HG03280 (cell line): ENCODE results near the gene TMEM256.
"Not testable (repeated sequence)": the region's sequence is repeated elsewhere in the genome, so short reads cannot be mapped to it uniquely, and the experiment has no call there.

Source experiments
- ATAC-seq: cut with Tn5 transposase; IDR thresholded peaks from one replicate; pipeline ENCODE4 v1.9.1; 2021; ENCODE audit warnings: mild to moderate bottlenecking, moderate library complexity; ENCODE audit not compliant: unreplicated experiment

The TMEM256 gene

DNA sequence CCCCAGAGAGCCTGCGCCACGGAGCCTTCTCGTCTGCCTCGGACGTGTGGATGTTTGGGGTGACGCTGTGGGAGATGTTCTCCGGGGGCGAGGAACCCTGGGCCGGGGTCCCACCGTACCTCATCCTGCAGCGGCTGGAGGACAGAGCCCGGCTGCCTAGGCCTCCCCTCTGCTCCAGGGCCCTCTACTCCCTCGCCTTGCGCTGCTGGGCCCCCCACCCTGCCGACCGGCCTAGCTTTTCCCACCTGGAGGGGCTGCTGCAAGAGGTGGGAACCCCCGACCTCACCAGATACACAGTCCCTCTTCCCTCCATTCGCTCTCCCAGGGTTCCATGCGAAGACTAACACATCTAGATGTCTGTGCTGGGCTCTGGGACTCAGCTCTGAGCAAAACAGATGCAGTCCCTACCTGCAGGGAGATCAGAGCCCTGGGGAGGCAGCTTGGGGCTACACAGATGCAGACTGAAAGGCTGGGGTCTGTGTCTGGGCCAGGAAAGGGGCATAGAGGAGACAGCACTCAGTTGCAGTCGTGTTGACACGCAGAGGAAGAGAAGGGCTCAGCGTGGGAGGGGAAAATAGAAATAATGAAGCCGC lies 19.3 kb downstream of the TMEM256 start:
- ATAC-seq = no peak

DNA sequence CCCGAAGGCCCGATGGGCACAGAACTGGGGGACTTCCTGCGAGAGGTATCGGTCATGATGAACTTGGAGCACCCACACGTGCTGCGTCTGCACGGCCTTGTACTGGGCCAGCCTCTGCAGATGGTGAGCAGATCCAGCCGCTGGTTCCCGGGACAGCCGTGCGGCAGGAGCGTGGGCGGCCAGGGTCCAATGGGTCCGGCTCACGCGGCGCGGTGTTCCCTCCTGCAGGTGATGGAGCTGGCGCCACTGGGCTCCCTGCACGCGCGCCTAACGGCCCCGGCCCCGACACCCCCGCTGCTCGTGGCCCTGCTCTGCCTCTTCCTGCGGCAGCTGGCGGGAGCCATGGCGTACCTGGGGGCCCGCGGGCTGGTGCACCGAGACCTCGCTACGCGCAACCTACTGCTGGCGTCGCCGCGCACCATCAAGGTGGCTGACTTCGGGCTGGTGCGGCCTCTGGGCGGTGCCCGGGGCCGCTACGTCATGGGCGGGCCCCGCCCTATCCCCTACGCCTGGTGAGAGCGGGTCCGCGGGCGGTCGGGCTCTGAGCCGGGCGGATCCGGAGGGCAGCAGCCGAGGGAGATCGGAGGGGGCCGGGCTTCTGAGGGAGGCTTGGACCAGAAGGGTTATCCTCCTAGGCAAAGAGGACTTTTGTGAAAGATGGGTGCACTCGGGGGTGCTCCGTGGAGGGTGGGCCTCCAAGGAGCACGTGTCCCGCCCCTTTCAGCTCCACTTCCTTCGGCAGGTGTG lies 20.0 kb downstream of the TMEM256 start:
- ATAC-seq = peak; percentile 84

DNA sequence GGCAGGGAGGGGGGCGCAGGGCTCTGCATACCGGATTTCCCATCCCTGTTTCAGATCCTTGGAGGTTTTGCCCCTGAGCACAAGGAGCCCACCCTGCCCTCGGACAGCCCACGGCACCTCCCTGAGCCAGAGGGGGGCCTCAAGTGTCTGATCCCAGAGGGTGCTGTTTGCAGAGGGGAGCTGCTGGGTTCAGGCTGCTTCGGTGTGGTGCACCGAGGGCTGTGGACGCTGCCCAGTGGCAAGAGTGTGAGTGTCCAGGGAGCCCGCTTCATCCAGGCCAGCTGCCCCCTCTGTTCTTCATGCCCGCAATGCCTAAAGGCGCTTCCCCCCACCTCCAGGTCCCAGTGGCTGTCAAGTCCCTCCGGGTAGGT lies 20.5 kb downstream of the TMEM256 start:
- ATAC-seq = no peak

DNA sequence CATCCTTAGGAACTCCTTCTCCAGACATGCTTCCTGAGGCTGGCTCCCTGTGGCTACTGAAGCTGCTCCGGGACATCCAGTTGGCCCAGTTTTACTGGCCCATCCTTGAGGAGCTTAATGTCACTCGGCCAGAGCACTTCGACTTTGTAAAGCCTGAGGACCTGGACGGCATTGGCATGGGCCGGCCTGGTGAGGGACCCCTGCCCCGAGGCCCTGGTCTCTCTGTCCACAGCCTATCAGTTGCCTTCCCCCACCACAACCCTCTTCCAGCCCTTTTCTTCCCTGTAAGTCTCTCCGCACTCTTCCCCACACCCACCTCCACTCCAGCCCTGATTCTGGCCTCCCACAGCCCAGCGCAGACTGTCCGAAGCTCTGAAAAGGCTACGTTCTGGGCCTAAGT lies 21.0 kb downstream of the TMEM256 start:
- ATAC-seq = no peak

DNA sequence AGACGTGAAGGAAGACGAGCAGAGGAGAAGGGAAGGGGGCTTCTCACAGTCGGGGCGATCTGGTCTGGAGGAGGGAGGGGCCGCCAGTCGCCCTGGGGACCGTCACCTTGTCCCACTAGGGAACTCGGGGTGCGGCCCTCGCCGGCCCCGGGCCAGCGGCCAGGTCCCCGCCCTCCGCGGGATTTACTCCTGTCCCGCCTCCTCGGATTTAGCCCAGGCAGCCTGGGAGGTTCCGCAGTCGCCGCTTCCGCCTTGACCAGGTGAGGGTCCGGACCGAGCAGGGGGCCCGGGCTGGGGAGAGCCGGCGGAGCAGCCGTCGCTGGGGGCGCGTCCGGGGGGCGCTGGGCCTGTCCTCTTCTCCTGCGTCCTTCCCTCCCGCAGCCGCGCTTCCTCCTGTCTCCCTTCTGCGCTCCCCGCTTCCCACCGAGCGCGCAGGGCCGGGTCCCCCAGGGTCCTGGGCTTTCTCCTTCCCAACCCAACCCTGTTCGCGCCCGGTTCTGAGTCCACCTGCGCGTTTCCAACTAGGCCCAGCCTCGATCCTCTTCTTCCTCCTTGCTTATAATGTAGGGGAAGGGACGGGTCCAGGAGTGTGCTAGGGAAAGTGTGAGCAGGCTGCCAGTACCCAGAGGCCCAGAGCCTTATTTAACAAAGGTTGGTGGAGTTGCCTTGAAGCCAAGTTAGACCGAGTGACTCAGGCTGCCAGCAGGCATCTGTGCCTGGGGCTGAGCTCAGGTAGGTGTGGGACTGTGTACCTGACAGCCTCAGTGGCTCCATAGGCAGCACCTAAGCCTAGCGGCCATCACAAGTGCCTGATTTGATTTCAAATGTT lies 22.8 kb downstream of the TMEM256 start, which contains the start of gene TNK1:
Gene TNK1, plus strand, starts transcription at position 235 of the 829 bp plus-strand sequence. CDS start 1,838 bp downstream, outside the sequence.
- ATAC-seq = no peak

DNA sequence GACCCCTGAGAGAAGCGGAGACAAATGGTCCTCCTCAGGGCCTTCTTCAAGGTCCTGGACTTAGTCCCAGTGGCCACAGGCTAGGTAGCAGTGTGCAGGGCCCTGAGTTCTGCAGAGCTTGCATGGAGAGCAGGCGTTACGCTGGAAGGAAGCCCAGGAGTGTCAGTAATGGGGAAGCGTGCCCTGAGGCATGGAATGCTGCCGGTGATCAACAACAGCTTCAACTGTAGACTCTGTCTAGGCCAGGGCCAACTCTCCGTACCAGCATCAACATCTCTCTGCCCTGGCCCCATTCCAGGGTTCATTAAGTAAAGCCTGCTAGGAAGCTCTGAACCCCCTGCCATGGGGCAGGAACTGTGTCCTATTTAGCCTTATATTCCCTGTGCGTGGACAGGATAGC lies 23.6 kb downstream of the TMEM256 start:
- no peak for ATAC-seq

DNA sequence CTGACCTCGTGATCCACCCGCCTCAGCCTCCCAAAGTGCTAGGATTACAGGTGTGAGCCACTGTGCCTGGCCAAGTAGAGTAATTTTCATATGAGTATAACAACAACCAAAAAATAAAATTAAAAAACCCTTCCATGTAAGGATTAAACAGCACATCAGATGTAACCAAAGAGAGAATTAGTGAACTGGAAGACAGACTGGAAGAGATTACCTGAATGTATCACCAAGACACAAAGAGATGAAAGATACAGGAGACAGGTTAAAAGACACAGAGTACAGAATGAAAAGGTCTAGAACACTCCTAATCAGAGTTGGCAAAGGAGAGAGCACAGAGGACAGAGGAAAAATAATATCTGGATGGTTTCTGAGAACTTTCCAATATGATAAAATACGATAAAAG lies 24.8 kb downstream of the TMEM256 start:
- no peak for ATAC-seq

DNA sequence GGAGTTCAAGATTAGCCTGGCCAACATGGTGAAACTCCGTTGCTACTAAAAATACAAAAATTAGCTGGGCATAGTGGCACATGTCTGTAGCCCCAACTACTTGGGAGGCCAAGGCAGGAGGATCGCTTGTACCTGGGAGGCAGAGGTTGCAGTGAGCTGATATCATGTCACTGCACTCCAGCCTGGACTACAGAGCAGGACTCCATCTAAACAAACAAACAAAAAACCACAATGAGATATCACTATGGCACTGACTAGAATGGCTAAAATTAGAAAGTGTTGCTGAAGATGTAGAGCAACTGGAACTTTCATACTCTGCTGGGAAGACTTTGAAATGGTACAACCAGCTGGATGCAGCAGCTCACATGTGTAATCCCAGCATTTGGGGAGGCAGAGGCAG lies 29.5 kb downstream of the TMEM256 start:
- ATAC-seq = no peak

DNA sequence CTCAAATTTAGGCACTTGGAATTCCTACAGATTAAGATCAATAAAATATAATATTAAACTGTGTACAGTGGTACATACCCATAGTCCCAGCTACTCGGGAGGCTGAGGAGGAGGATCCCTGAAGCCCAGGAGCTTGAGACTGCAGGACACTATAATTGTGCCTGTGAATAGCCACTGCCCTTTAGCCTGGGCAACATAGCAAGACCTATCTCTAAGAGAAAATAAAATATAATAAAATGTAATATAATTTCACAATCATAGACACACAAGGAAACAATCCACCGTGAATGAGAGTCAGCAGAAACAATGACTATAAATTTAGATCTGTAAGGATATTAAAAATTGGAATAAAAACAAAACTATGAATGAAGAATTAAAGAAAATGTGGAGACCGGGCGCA lies 33.0 kb downstream of the TMEM256 start:
- ATAC-seq = no peak

DNA sequence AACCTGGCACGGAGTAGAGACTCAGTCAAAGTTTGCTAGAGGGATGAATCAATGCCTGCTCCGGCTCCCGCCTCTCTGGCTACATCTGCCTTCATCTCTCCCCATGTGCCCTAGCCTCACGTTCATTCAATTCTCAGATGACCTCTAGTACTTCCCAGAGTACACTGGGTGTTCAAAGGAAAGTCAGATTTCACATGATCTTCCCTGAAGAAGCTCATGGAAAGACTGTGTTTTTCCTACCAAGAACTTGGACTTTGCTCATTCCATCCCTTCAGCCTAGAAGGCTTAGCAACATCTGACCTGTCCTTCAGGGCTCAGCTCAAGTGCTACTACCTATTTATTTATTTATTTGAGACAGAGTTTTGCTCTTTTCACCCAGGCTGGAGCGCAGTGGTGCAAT lies 34.1 kb downstream of the TMEM256 start:
- no peak for ATAC-seq

DNA sequence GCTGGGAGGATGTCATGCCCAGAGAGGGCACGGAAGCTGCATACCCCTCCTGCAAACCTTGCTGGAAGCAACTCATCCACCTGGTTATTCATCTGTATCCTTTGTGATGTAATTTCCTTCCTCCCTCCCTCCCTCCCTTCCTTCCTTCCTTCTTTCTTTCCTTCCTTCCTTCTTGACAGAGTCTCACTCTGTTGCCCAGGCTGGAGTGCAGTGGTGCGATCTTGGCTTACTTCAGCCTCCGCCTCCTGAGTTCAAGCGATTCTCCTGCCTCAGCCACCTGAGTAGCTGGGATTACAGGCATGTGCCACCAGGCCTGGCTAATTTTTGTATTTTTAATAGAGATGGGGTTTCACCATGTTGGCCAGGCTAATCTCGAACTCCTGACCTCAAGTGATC lies 35.3 kb downstream of the TMEM256 start:
- not testable (repeated sequence) for ATAC-seq

DNA sequence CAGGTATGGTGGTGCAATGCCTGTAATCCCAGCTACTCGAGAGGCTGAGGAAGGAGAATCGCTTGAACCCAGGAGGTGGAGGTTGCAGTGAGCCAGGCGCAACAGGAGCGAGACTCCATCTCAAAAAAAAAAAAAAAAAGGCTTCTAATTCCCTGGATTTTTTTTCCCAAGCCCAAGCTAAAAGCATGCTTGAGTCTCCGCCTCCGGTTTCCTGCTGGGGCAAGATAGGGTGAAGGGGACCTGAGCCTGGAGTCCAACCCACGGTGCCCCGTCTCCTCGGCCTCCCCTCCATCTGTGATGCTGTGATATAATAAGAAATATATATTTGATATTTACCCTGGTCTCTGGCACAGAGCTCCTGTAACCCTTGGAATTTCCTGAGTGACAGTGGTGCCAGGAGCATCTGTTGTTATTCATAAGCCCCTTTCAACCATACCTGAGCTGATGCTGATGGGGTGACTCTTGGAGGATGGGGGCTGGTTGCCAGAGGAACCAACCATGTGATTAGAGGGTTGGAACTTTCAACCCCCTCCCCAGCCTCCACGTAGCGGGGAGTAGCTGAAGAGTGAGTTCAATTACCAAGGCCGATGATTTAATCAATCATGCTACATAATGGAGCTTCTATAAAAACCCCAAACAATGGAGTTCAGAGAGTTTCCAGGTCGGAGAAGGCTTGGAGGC lies 35.8 kb downstream of the TMEM256 start:
- ATAC-seq = no peak

DNA sequence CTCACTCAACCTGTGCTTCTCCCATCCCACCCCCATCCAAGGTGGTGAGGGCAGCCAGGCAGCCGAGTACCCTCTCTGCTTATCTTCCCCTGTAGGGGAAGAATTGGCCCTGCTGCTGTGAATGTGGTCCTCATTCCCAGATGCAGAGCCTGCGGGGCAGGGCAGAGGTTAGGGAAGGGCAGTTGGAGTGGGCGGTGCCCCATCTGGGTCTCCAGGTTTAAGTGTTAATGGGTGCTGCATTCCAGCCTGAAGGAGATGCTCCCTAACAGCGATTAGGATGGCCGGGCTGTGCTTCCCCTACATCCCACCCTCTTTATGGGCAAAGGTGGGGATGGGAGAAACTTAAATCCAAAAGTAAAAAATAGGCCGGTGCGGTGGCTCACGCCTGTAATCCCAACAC lies 36.8 kb downstream of the TMEM256 start:
- no peak for ATAC-seq

DNA sequence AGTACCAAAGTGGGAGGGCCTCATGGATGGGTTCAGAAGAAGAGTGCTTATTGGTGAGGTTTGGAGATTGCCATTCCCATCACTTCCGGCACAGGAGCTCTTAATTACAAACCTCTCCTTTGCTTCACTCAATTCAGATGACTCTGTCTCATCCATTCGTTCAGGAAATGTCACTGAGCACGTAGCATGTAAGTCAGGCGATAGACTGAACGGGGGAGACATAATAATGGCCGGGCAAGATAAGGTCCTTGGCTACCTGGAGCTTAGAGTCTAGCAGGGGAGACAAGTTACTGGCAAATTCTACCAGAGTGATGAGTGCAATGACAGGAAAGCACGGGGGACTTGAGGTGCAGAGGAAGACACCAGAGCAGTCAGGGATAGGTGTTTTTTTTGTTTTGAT lies 37.9 kb downstream of the TMEM256 start:
- not testable (repeated sequence) for ATAC-seq

DNA sequence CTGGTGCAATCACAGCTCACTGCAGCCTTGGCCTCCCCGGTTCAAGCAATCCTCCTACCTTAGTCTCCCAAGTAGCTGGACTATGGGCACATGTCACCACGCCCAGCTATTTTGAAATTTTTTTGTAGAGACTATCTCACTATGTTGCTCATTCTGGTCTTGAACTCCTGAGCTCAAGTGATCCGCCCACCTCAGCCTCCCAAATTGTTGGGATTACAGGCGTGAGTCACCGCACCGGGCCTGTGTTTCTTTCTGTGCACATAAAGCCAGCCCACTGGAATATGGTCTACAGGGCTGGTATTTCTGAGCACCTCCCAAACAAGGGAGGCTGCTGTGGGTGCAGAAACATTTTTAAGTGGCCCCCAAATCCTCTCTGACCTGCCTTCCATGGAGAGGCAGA lies 40.6 kb downstream of the TMEM256 start:
- ATAC-seq = no peak

DNA sequence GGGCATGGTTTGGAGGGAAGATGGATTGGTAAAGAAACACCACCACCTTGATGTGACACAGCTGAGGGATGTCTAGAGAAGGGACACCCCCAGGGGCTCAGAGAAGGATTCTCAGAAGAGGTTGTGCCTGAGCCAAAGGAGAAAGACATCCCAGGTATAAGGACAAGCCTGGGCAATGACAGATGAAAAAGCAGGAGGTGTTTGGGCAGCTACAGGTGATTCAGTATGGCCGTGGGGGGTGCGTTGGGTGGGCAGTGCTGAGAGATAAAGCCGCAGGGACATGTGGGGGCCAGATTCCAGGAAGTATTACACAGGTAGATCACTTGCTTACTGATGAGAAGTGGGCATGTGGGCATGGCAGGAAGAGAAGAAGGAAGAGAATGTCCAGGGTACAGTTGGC lies 42.0 kb downstream of the TMEM256 start:
- no peak for ATAC-seq

DNA sequence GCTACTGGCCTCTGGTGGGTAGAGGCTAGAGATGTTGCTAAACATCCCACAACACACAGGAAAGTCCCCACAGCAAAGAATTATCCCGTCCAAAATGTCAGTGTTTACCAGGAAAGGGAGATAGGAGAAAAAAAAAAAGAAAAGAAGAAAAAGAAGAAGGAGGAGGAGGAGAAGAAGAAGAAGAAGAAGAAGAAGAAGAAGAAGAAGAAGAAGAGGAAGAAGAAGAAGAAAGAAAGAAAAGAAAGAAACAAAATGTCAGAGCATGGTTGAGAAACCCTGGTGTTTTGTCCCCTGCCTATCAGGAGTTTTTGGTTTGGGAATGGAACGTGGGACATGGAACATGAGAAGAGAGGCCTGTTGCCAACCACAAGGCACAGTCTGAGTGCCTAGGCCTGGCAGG lies 46.5 kb downstream of the TMEM256 start:
- no peak for ATAC-seq

DNA sequence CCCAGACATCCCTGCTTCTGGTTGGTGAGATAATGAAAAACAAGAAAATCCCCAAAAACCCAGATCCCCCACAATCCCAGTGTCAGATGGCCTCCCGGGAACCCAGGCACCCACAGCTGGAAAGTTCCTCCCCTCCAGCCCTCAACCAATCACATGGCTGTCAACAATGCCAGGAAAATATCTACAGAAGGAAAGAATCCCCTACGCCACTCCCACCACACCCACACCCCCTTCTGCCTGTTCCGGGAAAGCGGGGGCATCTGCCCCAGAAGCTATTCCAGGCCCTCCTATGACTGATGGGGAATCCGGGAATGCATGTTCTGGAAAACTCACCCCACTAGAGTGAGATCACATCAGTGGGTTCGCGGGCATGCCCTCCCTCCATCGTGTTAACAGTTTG lies 47.1 kb downstream of the TMEM256 start:
- no peak for ATAC-seq

DNA sequence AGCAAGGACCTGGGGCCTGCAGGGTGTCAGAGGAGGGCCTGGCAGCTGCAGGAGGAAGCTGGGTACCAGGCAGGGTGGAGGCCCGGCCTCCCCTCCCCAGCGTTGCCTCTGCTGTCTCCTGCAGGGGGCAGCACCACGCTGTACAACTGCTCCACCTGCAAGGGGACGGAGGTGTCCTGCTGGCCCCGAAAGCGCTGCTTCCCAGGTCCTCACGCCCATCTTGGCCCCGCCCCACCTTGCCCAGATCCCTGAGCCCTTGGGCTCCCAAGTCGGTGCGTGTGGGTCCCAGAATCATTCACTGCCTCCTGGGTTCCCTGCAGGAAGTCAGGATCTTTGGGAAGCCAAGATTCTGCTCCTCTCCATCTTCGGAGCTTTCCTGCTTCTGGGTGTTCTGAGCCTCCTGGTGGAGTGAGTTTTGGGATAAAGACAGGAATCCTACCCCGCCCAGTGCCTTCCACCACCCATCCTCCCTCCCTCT lies 47.8 kb downstream of the TMEM256 start:
- ATAC-seq = no peak

DNA sequence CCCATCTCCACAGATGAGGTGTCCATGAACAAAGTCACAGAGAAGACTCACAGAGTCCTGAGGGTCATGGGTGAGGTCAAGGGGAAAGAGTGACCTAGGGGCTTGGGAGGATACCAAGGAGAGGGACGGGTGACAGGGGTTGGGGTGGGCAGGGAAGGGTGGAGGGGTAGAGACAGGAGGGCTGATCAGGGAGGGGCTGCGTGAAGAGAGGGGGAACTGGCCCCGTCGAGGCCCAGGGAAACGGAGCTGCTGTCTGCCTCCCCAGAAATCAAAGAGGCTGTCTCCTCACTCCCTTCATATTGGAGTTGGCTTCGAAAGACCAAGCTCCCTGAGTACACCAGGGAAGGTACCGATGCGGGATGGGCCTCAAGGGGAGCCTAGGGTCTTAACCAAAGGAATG lies 48.3 kb downstream of the TMEM256 start:
- ATAC-seq = no peak

DNA sequence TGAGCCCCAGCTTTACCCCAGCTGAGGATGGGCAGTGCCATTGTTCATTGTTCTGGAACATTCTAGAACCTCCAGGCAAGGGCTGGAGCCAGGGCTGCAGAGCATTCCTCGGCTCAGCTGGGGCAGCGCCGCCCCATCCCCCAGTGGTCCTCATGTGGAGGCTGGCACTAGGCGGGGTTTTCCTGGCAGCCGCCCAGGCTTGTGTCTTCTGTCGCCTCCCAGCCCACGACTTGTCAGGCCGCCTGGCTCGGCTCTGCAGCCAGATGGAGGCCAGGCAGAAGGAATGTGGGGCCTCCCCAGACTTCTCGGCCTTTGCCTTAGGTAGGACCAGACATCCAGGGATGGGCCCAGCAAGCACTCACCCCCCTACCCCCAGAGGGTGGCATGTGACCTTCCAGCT lies 48.8 kb downstream of the TMEM256 start, which contains the start of gene TMEM95:
Gene TMEM95, plus strand, starts transcription at position 104 of the 400 bp plus-strand sequence. Its CDS starts 49 bp downstream, at position 153.
- no peak for ATAC-seq
